Measurements from ENCODE around the gene ZNF618.

ZNF618 gene

GRCh38 chr9:114016629-114017423 is 140.7 kb downstream of the ZNF618 start:
- Histone ChIP-seq H3K4me1 (ENCODE audit: insufficient read depth, low read length) (no peaks in the 10 kb centered on the region), H2AFZ (ENCODE audit: low read depth, low read length) (no peak overlapping the region), H3K9ac (ENCODE audit: low read depth, low read length) (no peak overlapping the region), H3K36me3 (ENCODE audit: insufficient read depth, low read length) (no peaks in the 10 kb centered on the region), H3K27ac (ENCODE audit: low read length) (no peak overlapping the region), H3K27me3 (ENCODE audit: insufficient read depth, low read length, poor library complexity) (no peaks in the 10 kb centered on the region), H3K79me2 (ENCODE audit: insufficient read depth, low read length) (no peaks in the 10 kb centered on the region), H3K4me3 (ENCODE audit: low read depth in 1 of 2, low read length in 2 of 2) (no peak overlapping the region), H3K4me2 (ENCODE audit: insufficient read depth, low read length) (no peak overlapping the region), H3K9me3 (ENCODE audit: insufficient read depth, low read length, severe bottlenecking) (no peaks in the 10 kb centered on the region), H4K20me1 (ENCODE audit: insufficient read depth, low read length) (no peaks in the 10 kb centered on the region)
- ATAC-seq (ENCODE audit: insufficient read depth, low read depth) (no peak), DNase-seq (no peak)
- TF ChIP-seq CTCF (IDR thresholded peaks at IDR 0.05; ENCODE audit: borderline replicate concordance, extremely low read depth, low read length, poor library complexity, severe bottlenecking): no peak
- TF ChIP-seq EZH2 (IDR thresholded peaks at IDR 0.05; ENCODE audit: borderline replicate concordance, low read depth, low read length, severe bottlenecking): no peak

GRCh38 chr9:114017741-114018715 is 141.9 kb downstream of the ZNF618 start:
- H4K20me1 ChIP-seq (ENCODE audit: insufficient read depth, low read length): no peaks in the 10 kb centered on the region
- no peak overlapping the region for H2AFZ ChIP-seq (ENCODE audit: low read depth, low read length)
- H3K27me3 ChIP-seq (ENCODE audit: insufficient read depth, low read length, poor library complexity): no peaks in the 10 kb centered on the region
- no peak for TF ChIP-seq EZH2 (IDR thresholded peaks at IDR 0.05; ENCODE audit: borderline replicate concordance, low read depth, low read length, severe bottlenecking)
- TF ChIP-seq CTCF (IDR thresholded peaks at IDR 0.05; ENCODE audit: borderline replicate concordance, extremely low read depth, low read length, poor library complexity, severe bottlenecking): no peak
- H3K79me2 ChIP-seq (ENCODE audit: insufficient read depth, low read length): no peaks in the 10 kb centered on the region
- H3K9ac ChIP-seq (ENCODE audit: low read depth, low read length): no peak overlapping the region
- no peaks in the 10 kb centered on the region for H3K36me3 ChIP-seq (ENCODE audit: insufficient read depth, low read length)
- no peak overlapping the region for H3K4me2 ChIP-seq (ENCODE audit: insufficient read depth, low read length)
- no peak overlapping the region for H3K27ac ChIP-seq (ENCODE audit: low read length)
- no peak for DNase-seq
- peaks cover 2% of the 10 kb centered on the region for H3K9me3 ChIP-seq (ENCODE audit: insufficient read depth, low read length, severe bottlenecking)
- no peak overlapping the region for H3K4me3 ChIP-seq (ENCODE audit: low read depth in 1 of 2, low read length in 2 of 2)
- ATAC-seq (ENCODE audit: insufficient read depth, low read depth): no peak
- H3K4me1 ChIP-seq (ENCODE audit: insufficient read depth, low read length): no peaks in the 10 kb centered on the region

GRCh38 chr9:114021578-114021977 is 145.5 kb downstream of the ZNF618 start:
- Histone ChIP-seq H4K20me1 (ENCODE audit: insufficient read depth, low read length) (no peaks in the 10 kb centered on the region), H3K9me3 (ENCODE audit: insufficient read depth, low read length, severe bottlenecking) (peaks cover 13% of the 10 kb centered on the region), H2AFZ (ENCODE audit: low read depth, low read length) (no peak overlapping the region), H3K79me2 (ENCODE audit: insufficient read depth, low read length) (no peaks in the 10 kb centered on the region), H3K4me2 (ENCODE audit: insufficient read depth, low read length) (no peak overlapping the region), H3K27me3 (ENCODE audit: insufficient read depth, low read length, poor library complexity) (no peaks in the 10 kb centered on the region), H3K9ac (ENCODE audit: low read depth, low read length) (no peak overlapping the region), H3K36me3 (ENCODE audit: insufficient read depth, low read length) (no peaks in the 10 kb centered on the region), H3K4me1 (ENCODE audit: insufficient read depth, low read length) (no peaks in the 10 kb centered on the region), H3K4me3 (ENCODE audit: low read depth in 1 of 2, low read length in 2 of 2) (no peak overlapping the region), H3K27ac (ENCODE audit: low read length) (no peak overlapping the region)
- no peak for TF ChIP-seq CTCF (IDR thresholded peaks at IDR 0.05; ENCODE audit: borderline replicate concordance, extremely low read depth, low read length, poor library complexity, severe bottlenecking)
- no peak for TF ChIP-seq EZH2 (IDR thresholded peaks at IDR 0.05; ENCODE audit: borderline replicate concordance, low read depth, low read length, severe bottlenecking)
- DNase-seq (no peak), ATAC-seq (ENCODE audit: insufficient read depth, low read depth) (no peak)
